Measurements from ENCODE around the gene EIF4E.
"Not testable (repeated sequence)": the region's sequence is repeated elsewhere in the genome, so short reads cannot be mapped to it uniquely, and the experiment has no call there.

DNA sequence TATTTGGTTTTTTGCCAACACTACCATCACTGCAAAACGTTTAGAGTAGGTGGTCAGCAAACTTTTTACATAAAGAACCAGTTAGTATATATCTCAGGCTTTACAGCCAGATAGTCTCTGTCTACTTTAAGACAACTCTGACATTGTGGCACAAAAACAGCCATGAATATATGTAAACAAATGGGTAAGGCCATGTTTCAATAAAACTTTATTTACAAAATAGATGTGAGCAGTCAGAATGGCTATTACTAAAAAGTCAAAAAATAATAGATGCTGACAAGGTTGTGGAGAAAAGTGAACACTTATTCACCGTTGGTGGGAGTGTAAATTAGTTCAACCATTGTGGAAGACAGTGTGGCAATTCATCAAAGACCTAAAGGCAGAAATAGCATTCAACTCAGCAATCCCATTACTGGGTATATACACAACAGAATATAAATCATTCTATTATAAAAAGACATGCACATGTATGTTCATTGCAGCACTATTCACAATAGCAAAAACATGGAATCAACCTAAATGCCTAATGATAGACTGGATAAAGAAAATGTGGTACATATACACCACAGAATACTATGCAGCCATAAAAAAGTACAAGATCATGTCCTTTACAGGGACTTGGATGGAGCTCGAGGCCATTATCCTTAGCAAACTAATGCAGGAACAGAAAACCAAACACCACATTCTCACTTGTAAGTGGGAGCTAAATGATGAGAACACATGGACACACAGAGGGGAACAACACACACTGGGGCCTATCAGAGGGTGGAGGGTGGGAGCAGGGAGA is 56.6 kb downstream of the EIF4E start:
- TF ChIP-seq, protein P1, sequence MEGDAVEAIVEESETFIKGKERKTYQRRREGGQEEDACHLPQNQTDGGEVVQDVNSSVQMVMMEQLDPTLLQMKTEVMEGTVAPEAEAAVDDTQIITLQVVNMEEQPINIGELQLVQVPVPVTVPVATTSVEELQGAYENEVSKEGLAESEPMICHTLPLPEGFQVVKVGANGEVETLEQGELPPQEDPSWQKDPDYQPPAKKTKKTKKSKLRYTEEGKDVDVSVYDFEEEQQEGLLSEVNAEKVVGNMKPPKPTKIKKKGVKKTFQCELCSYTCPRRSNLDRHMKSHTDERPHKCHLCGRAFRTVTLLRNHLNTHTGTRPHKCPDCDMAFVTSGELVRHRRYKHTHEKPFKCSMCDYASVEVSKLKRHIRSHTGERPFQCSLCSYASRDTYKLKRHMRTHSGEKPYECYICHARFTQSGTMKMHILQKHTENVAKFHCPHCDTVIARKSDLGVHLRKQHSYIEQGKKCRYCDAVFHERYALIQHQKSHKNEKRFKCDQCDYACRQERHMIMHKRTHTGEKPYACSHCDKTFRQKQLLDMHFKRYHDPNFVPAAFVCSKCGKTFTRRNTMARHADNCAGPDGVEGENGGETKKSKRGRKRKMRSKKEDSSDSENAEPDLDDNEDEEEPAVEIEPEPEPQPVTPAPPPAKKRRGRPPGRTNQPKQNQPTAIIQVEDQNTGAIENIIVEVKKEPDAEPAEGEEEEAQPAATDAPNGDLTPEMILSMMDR (IDR thresholded peaks at IDR 0.05) = not testable (repeated sequence)
- not testable (repeated sequence) for TF ChIP-seq POLR2A (IDR thresholded peaks at IDR 0.05)

All from heart left ventricle (tissue), 13 donors.